RPMI7951 (cell line): Measurements from ENCODE around the gene EPS15. TPM values are rescaled to one million over a fixed set of nuclear protein-coding genes. Genes with fewer than 3 reads are reported as not detected.
"Not testable (repeated sequence)": the region's sequence is repeated elsewhere in the genome, so short reads cannot be mapped to it uniquely, and the experiment has no call there.

Experiments used
- DNase-seq: peaks from one replicate; pipeline ENCODE4 v3.0.0-alpha.2; 2012; ENCODE audit warnings: low read depth
- total RNA-seq: library from RNA; depleted of rRNA; stranded (reverse); fragments of >200 nt; shearing (Covaris generic); gene quantifications from 2 replicates; pipeline ENCODE4 v1.2.3, GENCODE V29; 2014

EPS15 gene
- total RNA-seq, 1 experiment from 2014 or later, result 33.4 TPM

GRCh38 chr1:51425955-51426354 is 93.1 kb downstream of the EPS15 start:
- DNase-seq, result no peak

- DNase-seq, result no peak
Observed at GRCh38 chr1:51425273-51425672, 93.8 kb downstream of the EPS15 start.

GRCh38 chr1:51423073-51423821 is 95.8 kb downstream of the EPS15 start:
- DNase-seq, result no peak

- no peak for DNase-seq
Observed at GRCh38 chr1:51422367-51423072, 96.5 kb downstream of the EPS15 start.

GRCh38 chr1:51421964-51422363 is 97.1 kb downstream of the EPS15 start:
- peak; percentile 61 for DNase-seq

GRCh38 chr1:51420867-51421627 is 98.0 kb downstream of the EPS15 start:
- DNase-seq, result no peak

- DNase-seq, result no peak
Observed at GRCh38 chr1:51418384-51418959, 100.6 kb downstream of the EPS15 start.

- no peak for DNase-seq
Observed at GRCh38 chr1:51417496-51418383, 101.3 kb downstream of the EPS15 start.

GRCh38 chr1:51416910-51417309 is 102.2 kb downstream of the EPS15 start:
- DNase-seq, result no peak

- DNase-seq, result no peak
Observed at GRCh38 chr1:51415963-51416362, 103.1 kb downstream of the EPS15 start.

GRCh38 chr1:51414811-51415210 is 104.3 kb downstream of the EPS15 start:
- no peak for DNase-seq

- DNase-seq, result not testable (repeated sequence)
Observed at GRCh38 chr1:51411820-51412219, 107.2 kb downstream of the EPS15 start.

GRCh38 chr1:51410568-51411460 is 108.3 kb downstream of the EPS15 start:
- DNase-seq, result no peak

- not testable (repeated sequence) for DNase-seq
Observed at GRCh38 chr1:51409755-51410541, 109.1 kb downstream of the EPS15 start.

GRCh38 chr1:51392241-51392640 is 126.8 kb downstream of the EPS15 start:
- DNase-seq, result no peak

- DNase-seq, result not testable (repeated sequence)
Observed at GRCh38 chr1:51390641-51391040, 128.4 kb downstream of the EPS15 start.

- not testable (repeated sequence) for DNase-seq
Observed at GRCh38 chr1:51387288-51387687, 131.8 kb downstream of the EPS15 start.

- not testable (repeated sequence) for DNase-seq
Observed at GRCh38 chr1:51386259-51386658, 132.8 kb downstream of the EPS15 start.

- DNase-seq, result no peak
Observed at GRCh38 chr1:51385776-51386175, 133.3 kb downstream of the EPS15 start.
